ENCODE data around the gene NR1I3. TPM values are rescaled to one million over a fixed set of nuclear protein-coding genes. Genes with fewer than 3 reads are reported as not detected.

The NR1I3 gene
- total and polyA plus RNA-seq, 4 donors = 0.17 TPM; not detected in 3

DNA sequence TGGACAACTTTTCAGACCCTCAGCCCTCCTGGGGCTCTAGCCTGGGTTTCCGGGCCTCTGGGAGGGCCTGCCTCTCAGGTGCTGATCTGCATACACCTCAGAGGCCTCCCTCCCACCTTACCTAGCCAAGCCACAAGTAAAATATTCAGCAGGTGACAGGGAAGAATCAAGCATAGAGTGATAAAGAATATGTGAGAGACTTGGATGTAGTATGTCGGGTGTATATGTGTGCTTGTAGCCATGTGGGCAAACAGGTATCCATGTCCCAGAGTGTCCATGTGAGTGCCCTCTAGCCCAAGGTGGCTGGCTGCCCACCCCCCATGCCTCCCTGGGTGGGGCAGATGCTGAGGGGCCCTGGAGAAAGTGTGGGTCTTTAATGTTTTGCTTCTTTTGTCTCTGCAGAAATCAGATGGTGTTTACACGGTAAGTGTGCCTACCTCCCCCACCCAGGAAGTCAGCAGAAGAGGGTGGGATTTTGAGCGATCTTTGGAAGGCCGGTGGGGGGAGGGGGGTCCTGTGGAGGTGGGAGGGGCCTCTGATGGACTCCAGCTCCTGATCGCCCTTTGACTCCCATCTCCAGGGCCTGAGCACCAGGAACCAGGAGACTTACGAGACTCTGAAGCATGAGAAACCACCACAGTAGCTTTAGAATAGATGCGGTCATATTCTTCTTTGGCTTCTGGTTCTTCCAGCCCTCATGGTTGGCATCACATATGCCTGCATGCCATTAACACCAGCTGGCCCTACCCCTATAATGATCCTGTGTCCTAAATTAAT, 19.5 kb downstream of the NR1I3 start:
- Histone ChIP-seq H3K4me1 (ENCODE audit: control insufficient read depth in 5 of 5, insufficient read depth in 5 of 5, low read length in 5 of 5) (peaks cover 0 to 3% (median 0%) of the 10 kb centered on the region in 5 donors), H3K27ac (ENCODE audit: low read depth in 1 of 2, low read length in 1 of 2) (no peak overlapping the region), H3K36me3 (ENCODE audit: control insufficient read depth in 4 of 4, insufficient read depth in 4 of 4, low read length in 4 of 4) (peaks cover 4 to 8% (median 5%) of the 10 kb centered on the region in 4 donors), H3K9ac (ENCODE audit: insufficient read depth in 1 of 2, low read length in 2 of 2) (no peak overlapping the region), H3K4me3 (no peak overlapping the region), H3K27me3 (ENCODE audit: control insufficient read depth in 3 of 3, insufficient read depth in 3 of 3, low read length in 2 of 3) (no peaks in the 10 kb centered on the region), H3K9me3 (ENCODE audit: control insufficient read depth in 4 of 4, insufficient read depth in 3 of 4, low read length in 3 of 4) (no peaks in the 10 kb centered on the region)
- DNase-seq (no peak), ATAC-seq (ENCODE audit: insufficient read depth, low FRiP score) (no peak)
- TF ChIP-seq, protein P1, sequence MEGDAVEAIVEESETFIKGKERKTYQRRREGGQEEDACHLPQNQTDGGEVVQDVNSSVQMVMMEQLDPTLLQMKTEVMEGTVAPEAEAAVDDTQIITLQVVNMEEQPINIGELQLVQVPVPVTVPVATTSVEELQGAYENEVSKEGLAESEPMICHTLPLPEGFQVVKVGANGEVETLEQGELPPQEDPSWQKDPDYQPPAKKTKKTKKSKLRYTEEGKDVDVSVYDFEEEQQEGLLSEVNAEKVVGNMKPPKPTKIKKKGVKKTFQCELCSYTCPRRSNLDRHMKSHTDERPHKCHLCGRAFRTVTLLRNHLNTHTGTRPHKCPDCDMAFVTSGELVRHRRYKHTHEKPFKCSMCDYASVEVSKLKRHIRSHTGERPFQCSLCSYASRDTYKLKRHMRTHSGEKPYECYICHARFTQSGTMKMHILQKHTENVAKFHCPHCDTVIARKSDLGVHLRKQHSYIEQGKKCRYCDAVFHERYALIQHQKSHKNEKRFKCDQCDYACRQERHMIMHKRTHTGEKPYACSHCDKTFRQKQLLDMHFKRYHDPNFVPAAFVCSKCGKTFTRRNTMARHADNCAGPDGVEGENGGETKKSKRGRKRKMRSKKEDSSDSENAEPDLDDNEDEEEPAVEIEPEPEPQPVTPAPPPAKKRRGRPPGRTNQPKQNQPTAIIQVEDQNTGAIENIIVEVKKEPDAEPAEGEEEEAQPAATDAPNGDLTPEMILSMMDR (IDR thresholded peaks at IDR 0.05; ENCODE audit: control extremely low read depth, extremely low read depth) = no peak
- 70 to 86% methylated on average over 8 of the region's 8 CpGs for WGBS, 2 donors

DNA sequence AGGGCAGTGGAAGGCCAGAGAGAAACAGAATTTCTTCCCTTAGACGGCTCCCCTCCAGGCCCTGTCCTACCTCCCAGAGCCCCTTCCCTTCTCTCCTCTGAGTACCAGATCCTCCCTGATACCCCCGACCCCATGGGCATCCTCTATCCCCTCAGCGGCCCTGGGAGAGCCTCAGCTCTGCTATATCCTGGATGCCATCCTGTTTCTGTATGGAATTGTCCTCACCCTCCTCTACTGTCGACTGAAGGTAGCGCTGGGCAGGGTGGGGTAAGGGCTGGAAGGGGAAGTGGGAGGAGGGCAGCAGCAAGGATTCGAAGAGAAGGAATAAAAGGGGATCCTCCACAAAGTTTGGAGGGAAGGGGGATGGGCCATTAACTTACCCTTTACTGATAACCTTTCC, 20.2 kb downstream of the NR1I3 start:
- Histone ChIP-seq H3K27me3 (ENCODE audit: control insufficient read depth in 3 of 3, insufficient read depth in 3 of 3, low read length in 2 of 3) (no peaks in the 10 kb centered on the region), H3K4me3 (no peak overlapping the region), H3K4me1 (ENCODE audit: control insufficient read depth in 5 of 5, insufficient read depth in 5 of 5, low read length in 5 of 5) (peaks cover 0 to 3% (median 0%) of the 10 kb centered on the region in 5 donors), H3K9ac (ENCODE audit: insufficient read depth in 1 of 2, low read length in 2 of 2) (no peak overlapping the region), H3K36me3 (ENCODE audit: control insufficient read depth in 4 of 4, insufficient read depth in 4 of 4, low read length in 4 of 4) (peaks cover 10 to 13% (median 11%) of the 10 kb centered on the region in 4 donors), H3K9me3 (ENCODE audit: control insufficient read depth in 4 of 4, insufficient read depth in 3 of 4, low read length in 3 of 4) (no peaks in the 10 kb centered on the region), H3K27ac (ENCODE audit: low read depth in 1 of 2, low read length in 1 of 2) (peak overlapping the region; percentile 41 to 75)
- ATAC-seq (ENCODE audit: insufficient read depth, low FRiP score) (no peak), DNase-seq (no peak)
- TF ChIP-seq, protein P1 (IDR thresholded peaks at IDR 0.05; ENCODE audit: control extremely low read depth, extremely low read depth) = no peak
- WGBS, 2 donors = 37 to 61% methylated on average over 5 to 6 of the region's 6 CpGs

DNA sequence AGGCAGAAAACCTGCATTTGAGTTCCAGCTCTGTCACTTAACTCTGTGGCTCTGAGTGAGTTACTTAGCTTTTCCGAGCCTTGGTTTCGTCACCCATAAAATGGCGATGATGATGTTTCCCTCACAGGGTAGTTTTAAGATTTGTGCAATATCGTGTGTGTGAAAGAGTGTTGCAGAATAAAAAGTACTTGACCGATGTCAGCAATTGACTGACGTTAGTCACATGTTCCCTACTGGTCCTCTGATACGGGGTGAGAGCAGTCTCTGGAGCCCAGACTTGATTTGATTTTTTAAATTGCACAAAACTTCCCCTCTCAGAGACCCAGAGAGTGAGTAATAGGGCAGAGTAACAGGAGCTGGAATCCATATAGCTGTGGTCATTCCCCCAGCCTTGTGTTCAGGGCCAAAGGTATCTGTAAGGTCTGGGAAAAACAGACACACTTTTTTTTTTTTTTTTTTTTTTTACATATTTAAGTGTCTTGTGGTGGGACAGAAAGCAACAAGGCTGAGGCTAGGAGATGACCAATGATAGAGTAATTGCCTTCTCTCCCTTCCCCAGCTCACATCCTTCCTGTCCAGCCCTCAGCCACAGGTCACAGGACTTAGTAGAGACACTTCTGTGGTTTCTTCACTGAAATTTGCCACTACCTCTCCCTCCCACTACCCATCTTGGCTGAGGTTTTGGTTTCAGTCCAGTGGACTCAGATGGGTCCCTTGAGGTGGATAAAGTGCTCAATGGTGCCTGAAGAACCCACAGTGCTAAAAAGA, 20.9 kb downstream of the NR1I3 start:
- no peak overlapping the region for H3K9ac ChIP-seq (ENCODE audit: insufficient read depth in 1 of 2, low read length in 2 of 2)
- peaks cover 0 to 3% (median 0%) of the 10 kb centered on the region in 5 donors for H3K4me1 ChIP-seq (ENCODE audit: control insufficient read depth in 5 of 5, insufficient read depth in 5 of 5, low read length in 5 of 5)
- no peaks in the 10 kb centered on the region for H3K9me3 ChIP-seq (ENCODE audit: control insufficient read depth in 4 of 4, insufficient read depth in 3 of 4, low read length in 3 of 4)
- peaks cover 13 to 19% (median 15%) of the 10 kb centered on the region in 4 donors for H3K36me3 ChIP-seq (ENCODE audit: control insufficient read depth in 4 of 4, insufficient read depth in 4 of 4, low read length in 4 of 4)
- DNase-seq (peak in 1 of 3 donors; percentile 32), ATAC-seq (ENCODE audit: insufficient read depth, low FRiP score) (peak; percentile 58)
- H3K27ac ChIP-seq (ENCODE audit: low read depth in 1 of 2, low read length in 1 of 2) = peak overlapping the region; percentile 41 to 91
- H3K27me3 ChIP-seq (ENCODE audit: control insufficient read depth in 3 of 3, insufficient read depth in 3 of 3, low read length in 2 of 3) = no peaks in the 10 kb centered on the region
- no peak overlapping the region for H3K4me3 ChIP-seq
- WGBS, 2 donors = 17 to 27% methylated on average over 7 of the region's 7 CpGs
- TF ChIP-seq, protein P1 (IDR thresholded peaks at IDR 0.05; ENCODE audit: control extremely low read depth, extremely low read depth) = no peak
